Liver (tissue), 9 donors: ENCODE data around the gene KIZ. TPM values are rescaled to one million over a fixed set of nuclear protein-coding genes. Genes with fewer than 3 reads are reported as not detected.

ENCODE experiments used
- DNase-seq: peaks from one replicate; pipeline ENCODE4 v3.0.0-alpha.2; 2017; ENCODE audit warnings: low spot score
- H3K27ac ChIP-seq, 2 donors: one replicate each; pipeline ENCODE4 v1.7.0; 2013; ENCODE audit warnings: inconsistent platforms in 2 of 2, low read length in 2 of 2, control low read depth in 1 of 2, low read depth in 1 of 2, mild to moderate bottlenecking in 1 of 2
- H3K27me3 ChIP-seq, 4 donors: one replicate each; pipeline versions ENCODE4 v1.6.1 to v1.7.0; 2013; ENCODE audit warnings: low read length in 3 of 4, inconsistent platforms in 1 of 4, mild to moderate bottlenecking in 1 of 4, moderate library complexity in 1 of 4; ENCODE audit not compliant: control insufficient read depth in 4 of 4, insufficient read depth in 4 of 4
- H3K36me3 ChIP-seq, 4 donors: one replicate each; pipeline versions ENCODE4 v1.6.1 to v1.7.0; 2013; ENCODE audit warnings: low read length in 3 of 4, mild to moderate bottlenecking in 3 of 4, low read depth in 1 of 4, moderate library complexity in 1 of 4; ENCODE audit not compliant: control insufficient read depth in 4 of 4, insufficient read depth in 3 of 4
- H3K4me1 ChIP-seq, 4 donors: one replicate each; pipeline versions ENCODE4 v1.6.1 to v1.7.0; 2013; ENCODE audit warnings: low read length in 3 of 4, mild to moderate bottlenecking in 3 of 4, moderate library complexity in 1 of 4; ENCODE audit not compliant: control insufficient read depth in 4 of 4, insufficient read depth in 4 of 4
- H3K4me3 ChIP-seq, 3 donors: one replicate each; pipeline versions ENCODE4 v1.6.1 to v1.7.0; 2013; ENCODE audit warnings: low read length in 3 of 3, control low read depth in 1 of 3, low read depth in 1 of 3, mild to moderate bottlenecking in 1 of 3
- H3K9ac ChIP-seq, 2 donors: one replicate each; pipeline ENCODE4 v1.7.0; 2013; ENCODE audit warnings: low read length in 2 of 2, mild to moderate bottlenecking in 2 of 2, moderate library complexity in 2 of 2, control low read depth in 1 of 2, low read depth in 1 of 2
- H3K9me3 ChIP-seq, 4 donors: one replicate each; pipeline versions ENCODE4 v1.6.1 to v1.7.0; 2013; ENCODE audit warnings: low read length in 3 of 4; ENCODE audit not compliant: control insufficient read depth in 4 of 4
- ATF3 ChIP-seq: IDR thresholded peaks from 2 replicates; pipeline ENCODE4 v1.6.1; 2016; ENCODE audit warnings: antibody characterized with exemption
- CTCF ChIP-seq: fragments of 150-350 bp; IDR thresholded peaks from 2 replicates; pipeline ENCODE4 v1.5.1; 2017; ENCODE audit warnings: improper control_type of control experiment, low read depth, low read length; ENCODE audit not compliant: missing input control
- EGR1 ChIP-seq, 2 donors: IDR thresholded peaks; 2 replicates each; pipeline ENCODE4 v1.6.1; 2016 to 2018; ENCODE audit warnings: antibody characterized with exemption in 2 of 2, low read depth in 2 of 2
- FOXA1 ChIP-seq: IDR thresholded peaks from 2 replicates; pipeline ENCODE4 v1.6.1; 2016; ENCODE audit warnings: antibody characterized with exemption
- FOXA2 ChIP-seq: IDR thresholded peaks from 2 replicates; pipeline ENCODE4 v1.6.1; 2016; ENCODE audit warnings: antibody characterized with exemption
- GABPA ChIP-seq, 2 donors: IDR thresholded peaks in 1 of 2; conservative IDR thresholded peaks in 1 of 2; 2 replicates each; pipeline ENCODE4 v1.6.1; 2016; ENCODE audit warnings: antibody characterized with exemption in 2 of 2, mild to moderate bottlenecking in 1 of 2, moderate library complexity in 1 of 2
- HNF4A ChIP-seq, 2 donors: conservative IDR thresholded peaks; 2 replicates each; pipeline ENCODE4 v1.6.1; 2016; ENCODE audit warnings: antibody characterized with exemption in 2 of 2, mild to moderate bottlenecking in 2 of 2
- HNF4G ChIP-seq: IDR thresholded peaks from 2 replicates; pipeline ENCODE4 v1.6.1; 2016; ENCODE audit warnings: antibody characterized with exemption
- JUND ChIP-seq, 2 donors: IDR thresholded peaks; 2 replicates each; pipeline ENCODE4 v1.6.1; 2016; ENCODE audit warnings: antibody characterized with exemption in 2 of 2
- MAX ChIP-seq: IDR thresholded peaks from 2 replicates; pipeline ENCODE4 v1.6.1; 2016; ENCODE audit warnings: antibody characterized with exemption
- NR2F2 ChIP-seq: IDR thresholded peaks from 2 replicates; pipeline ENCODE4 v1.6.1; 2016; ENCODE audit warnings: antibody characterized with exemption
- RAD21 ChIP-seq, 2 donors: IDR thresholded peaks; 2 replicates each; pipeline ENCODE4 v1.6.1; 2016; ENCODE audit warnings: antibody characterized with exemption in 2 of 2, mild to moderate bottlenecking in 2 of 2
- REST ChIP-seq: IDR thresholded peaks from 2 replicates; pipeline ENCODE4 v1.6.1; 2016; ENCODE audit warnings: antibody characterized with exemption, mild to moderate bottlenecking
- RXRA ChIP-seq, 2 donors: IDR thresholded peaks; 2 replicates each; pipeline ENCODE4 v1.6.1; 2017 to 2018; ENCODE audit warnings: antibody characterized with exemption in 2 of 2, mild to moderate bottlenecking in 1 of 2
- SP1 ChIP-seq: IDR thresholded peaks from 2 replicates; pipeline ENCODE4 v1.6.1; 2018; ENCODE audit warnings: antibody characterized with exemption, mild to moderate bottlenecking
- TAF1 ChIP-seq: conservative IDR thresholded peaks from 2 replicates; pipeline ENCODE4 v1.6.1; 2016; ENCODE audit warnings: antibody characterized with exemption, mild to moderate bottlenecking
- YY1 ChIP-seq: IDR thresholded peaks from 2 replicates; pipeline ENCODE4 v1.6.1; 2016; ENCODE audit warnings: antibody characterized with exemption, mild to moderate bottlenecking
- ZBTB33 ChIP-seq: IDR thresholded peaks from 2 replicates; pipeline ENCODE4 v1.6.1; 2016; ENCODE audit warnings: antibody characterized with exemption
- WGBS: extraction: QIAGEN DNeasy Blood & Tissue Kit; methylation state at CpG from one replicate; pipeline ENCODE4 v1.1.7; 2013; 5-methylcytosine and 5-hydroxymethylcytosine counted together
- polyA plus RNA-seq, 2 donors: library from polyadenylated mRNA; stranded (reverse) in 1 of 2; unstranded in 1 of 2; fragments of 200-250 nt in 1 of 2; fragments of >200 nt in 1 of 2; fragmentation: Nextera tagmentation in 1 of 2; extraction: Ambion mirVana in 1 of 2; gene quantifications; one replicate each; pipeline versions ENCODE4 v1.2.1 to v1.2.3, GENCODE V29; 2013 to 2015
- total RNA-seq, 2 donors: library from RNA; depleted of rRNA; stranded (reverse); fragments of >200 nt; gene quantifications; one replicate each; pipeline ENCODE4 v1.2.3, GENCODE V29; 2014
- donor health status: healthy.
- donor health status: healthy.
- donor health status: healthy.
- donor health status: healthy.
- donor health status: healthy.

The KIZ gene
- total and polyA plus RNA-seq, 4 donors, result 3.0 to 9.5 (median 5.2) TPM

GRCh38 chr20:21157006-21157405 is 31.1 kb downstream of the KIZ start:
- no peak overlapping the region for H3K9ac ChIP-seq
- no peak for DNase-seq
- TF ChIP-seq YY1 (no peak), REST (no peak), SP1 (no peak), NR2F2 (no peak), TAF1 (no peak), JUND (IDR thresholded peaks at IDR 0.05) (no peak), ZBTB33 (no peak), FOXA1 (no peak), HNF4A (conservative IDR thresholded peaks at IDR 0.05) (no peak), GABPA (IDR thresholded peaks at IDR 0.05 in 1 of 2, conservative IDR thresholded peaks at IDR 0.05 in 1 of 2) (no peak), RAD21 (IDR thresholded peaks at IDR 0.05) (no peak), ATF3 (no peak), EGR1 (IDR thresholded peaks at IDR 0.05; ENCODE audit: low read depth in 2 of 2) (no peak), CTCF (no peak), FOXA2 (no peak), HNF4G (no peak), MAX (no peak), RXRA (IDR thresholded peaks at IDR 0.05) (no peak)
- peaks cover 0 to 3% (median 2%) of the 10 kb centered on the region in 4 donors for H3K36me3 ChIP-seq
- no peaks in the 10 kb centered on the region for H3K27me3 ChIP-seq
- 97% methylated on average over 4 of the region's 4 CpGs for WGBS
- no peaks in the 10 kb centered on the region for H3K4me1 ChIP-seq
- H3K4me3 ChIP-seq, result no peak overlapping the region
- H3K27ac ChIP-seq, result no peak overlapping the region
- no peaks in the 10 kb centered on the region for H3K9me3 ChIP-seq
